Fibroblast of the aortic adventitia (primary cell): ENCODE results near the gene REEP3. TPM values are rescaled to one million over a fixed set of nuclear protein-coding genes. Genes with fewer than 3 reads are reported as not detected.
A peak's percentile ranks its signal among the peaks of the same experiment; 100 is the strongest.
"Not testable (repeated sequence)": the region's sequence is repeated elsewhere in the genome, so short reads cannot be mapped to it uniquely, and the experiment has no call there.

Source experiments
- DNase-seq: peaks from one replicate; pipeline ENCODE4 v3.0.0-alpha.2; 2010; ENCODE audit warnings: low read depth
- H3K4me3 ChIP-seq: 2 replicates; pipeline ENCODE4 v1.5.1; 2011; ENCODE audit warnings: low read depth, mild to moderate bottlenecking, control low read depth, low read length, moderate library complexity
- CTCF ChIP-seq: IDR thresholded peaks from 2 replicates; pipeline ENCODE4 v1.5.1; 2011; ENCODE audit warnings: mild to moderate bottlenecking, low read length, control low read depth, inconsistent platforms; ENCODE audit not compliant: insufficient read depth
- total RNA-seq: library from RNA; depleted of rRNA; stranded (reverse); fragments of >200 nt; gene quantifications from 2 replicates; pipeline ENCODE4 v1.2.3, GENCODE V29; 2012; ENCODE audit warnings: low replicate concordance

Gene REEP3
- total RNA-seq, 1 donor: 95.1 TPM

GRCh38 chr10:63644418-63645142, 123.4 kb downstream of the REEP3 start:
- peak; percentile 17 for DNase-seq
- TF ChIP-seq CTCF: no peak
- H3K4me3 ChIP-seq: no peak overlapping the region

DNA sequence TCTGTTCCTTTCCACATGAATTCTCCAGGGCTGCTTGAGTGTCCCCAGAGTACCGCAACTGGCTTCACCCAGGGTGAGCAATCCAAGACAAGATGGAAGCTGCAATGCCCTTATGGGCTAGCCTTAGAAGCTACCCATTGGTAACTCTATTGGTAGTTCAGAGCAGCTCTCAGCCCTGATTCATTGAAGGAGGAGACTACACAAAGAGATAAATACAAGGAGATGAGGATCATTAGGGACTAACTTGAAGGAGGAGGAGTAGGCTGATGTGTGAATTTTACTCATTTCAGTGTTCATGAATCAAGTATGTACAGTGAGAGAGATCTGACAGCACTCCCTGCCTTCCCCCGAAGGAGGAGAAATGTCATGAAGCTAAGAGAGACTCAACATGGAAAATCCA, 124.0 kb downstream of the REEP3 start:
- H3K4me3 ChIP-seq: no peak overlapping the region
- TF ChIP-seq CTCF: no peak
- DNase-seq: no peak

DNA sequence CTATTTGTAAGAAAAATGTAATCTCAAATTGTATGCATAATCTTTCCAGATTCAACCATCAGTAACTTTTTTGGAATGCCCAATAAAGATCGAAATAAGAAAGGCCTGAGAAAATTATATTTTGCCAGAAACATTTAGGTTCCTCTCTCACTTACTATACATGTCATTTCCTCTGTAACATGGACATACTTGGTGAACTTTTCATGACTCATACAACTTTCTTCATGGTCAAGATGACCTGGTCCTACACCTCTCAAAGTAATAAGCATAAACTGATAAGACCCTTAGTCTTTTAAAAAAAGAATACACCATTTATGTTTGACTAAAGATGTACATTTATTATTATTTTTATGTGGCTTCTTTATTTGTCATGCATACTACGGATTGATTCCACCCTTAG, 125.3 kb downstream of the REEP3 start:
- no peak overlapping the region for H3K4me3 ChIP-seq
- DNase-seq: no peak
- no peak for TF ChIP-seq CTCF

DNA sequence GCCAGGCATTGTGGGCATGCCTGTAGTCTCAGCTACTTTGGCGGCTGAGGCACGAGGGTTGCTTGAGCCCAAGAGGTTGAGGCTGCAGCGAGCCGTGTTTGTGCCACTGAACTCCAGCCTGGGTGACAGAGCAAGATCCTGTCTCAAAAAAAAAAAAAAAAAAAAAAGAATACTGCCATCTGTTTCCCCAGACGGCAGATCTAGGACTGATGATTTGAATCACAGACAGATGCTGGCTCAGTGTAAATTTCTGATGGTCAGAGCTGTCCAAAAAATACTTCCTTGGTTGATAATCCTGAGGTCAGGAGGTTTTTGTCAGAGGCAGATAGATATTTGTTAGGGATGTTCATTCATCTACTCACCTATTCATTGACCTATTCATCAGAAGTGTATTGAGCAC, 130.7 kb downstream of the REEP3 start:
- TF ChIP-seq CTCF: no peak
- no peak overlapping the region for H3K4me3 ChIP-seq
- DNase-seq: no peak

DNA sequence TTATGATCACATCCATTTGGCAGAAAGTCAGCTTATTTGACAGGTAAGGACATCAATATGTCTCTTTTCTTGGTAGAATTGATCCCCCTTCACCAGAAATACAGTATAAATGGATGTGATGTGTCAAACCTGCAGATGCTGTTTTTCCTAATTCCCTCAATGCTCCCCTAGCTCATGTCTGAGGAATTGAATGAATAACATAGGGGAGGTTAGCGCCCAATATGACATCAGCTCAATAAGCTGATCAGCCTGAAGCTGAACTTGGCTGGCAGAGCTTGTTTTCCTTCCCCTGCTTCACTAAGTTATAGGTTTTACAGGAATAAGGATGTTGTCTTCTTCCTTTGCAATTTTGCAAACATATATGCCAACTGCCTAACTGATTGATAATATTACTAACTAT, 132.5 kb downstream of the REEP3 start:
- H3K4me3 ChIP-seq: no peak overlapping the region
- no peak for DNase-seq
- TF ChIP-seq CTCF: no peak

- TF ChIP-seq CTCF: no peak
- DNase-seq: no peak
- H3K4me3 ChIP-seq: no peak overlapping the region
Measured at GRCh38 chr10:63657761-63658160, 136.6 kb downstream of the REEP3 start.

DNA sequence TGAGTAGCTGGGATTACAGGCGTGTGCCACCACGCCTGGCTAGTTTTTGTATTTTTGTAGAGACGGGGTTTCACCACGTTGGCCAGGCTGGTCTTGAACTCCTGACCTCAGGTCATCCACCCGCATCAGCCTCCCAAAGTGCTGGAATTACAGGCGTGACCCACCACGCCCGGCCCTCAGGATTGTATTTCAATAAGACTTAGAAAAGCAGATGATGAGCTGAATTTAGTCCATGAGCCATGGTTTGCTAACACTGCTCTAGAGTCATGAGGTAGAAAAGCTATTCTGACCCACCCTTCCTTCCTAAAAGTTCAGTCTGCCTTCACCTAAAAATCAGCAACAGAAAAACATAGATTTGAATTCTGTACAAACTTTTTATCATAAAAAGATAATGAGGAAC, 139.7 kb downstream of the REEP3 start:
- not testable (repeated sequence) for DNase-seq, H3K4me3 ChIP-seq
